Pancreas (tissue), 10 donors: ENCODE data around the gene MACROD1. TPM values are rescaled to one million over a fixed set of nuclear protein-coding genes. Genes with fewer than 3 reads are reported as not detected.
A peak's percentile ranks its signal among the peaks of the same experiment; 100 is the strongest.
"Not testable (repeated sequence)": the region's sequence is repeated elsewhere in the genome, so short reads cannot be mapped to it uniquely, and the experiment has no call there.

Experiments used
- ATAC-seq, 4 donors: fragments of 200-7000 bp; cut with Tn5 transposase; one replicate each; pipeline versions ENCODE4 v1.8.0 to v1.9.1; 2020; ENCODE audit warnings: mild to moderate bottlenecking in 4 of 4, moderate library complexity in 4 of 4
- DNase-seq, 6 donors: peaks; one replicate each; pipeline ENCODE4 v3.0.0-alpha.2; 2020
- FAIRE-seq: peaks from 2 replicates; lab custom pipeline; 2012; peaks lifted over from hg19 to GRCh38; lab: Jason Lieb, UNC
- H3K27ac ChIP-seq, 4 donors: fragments of 200-600 bp; sonication (generic); 1 replicate in 3 of 4; 2 replicates in 1 of 4; pipeline versions ENCODE4 v1.5.0 to v1.8.0; 2020
- H3K27me3 ChIP-seq, 4 donors: fragments of 200-600 bp; one replicate each; pipeline ENCODE4 v1.8.0; 2021
- H3K36me3 ChIP-seq, 3 donors: fragments of 200-600 bp; sonication (generic) in 1 of 3; one replicate each; pipeline versions ENCODE4 v1.5.0 to v1.8.0; 2020 to 2021
- H3K4me1 ChIP-seq, 3 donors: fragments of 200-600 bp; one replicate each; pipeline ENCODE4 v1.8.0; 2021
- H3K4me3 ChIP-seq, 4 donors: fragments of 200-600 bp; sonication (generic) in 2 of 4; one replicate each; pipeline versions ENCODE4 v1.5.0 to v1.8.0; 2020 to 2021
- H3K9me3 ChIP-seq, 4 donors: fragments of 200-600 bp; one replicate each; pipeline ENCODE4 v1.8.0; 2021
- CTCF ChIP-seq, 4 donors: fragments of 200-600 bp; sonication (generic) in 3 of 4; IDR thresholded peaks; one replicate each; pipeline versions ENCODE4 v1.5.0 to v1.8.0; 2021; ENCODE audit warnings: antibody characterized with exemption in 4 of 4
- WGBS, 2 donors: extraction: QIAGEN DNeasy Blood & Tissue Kit; methylation state at CpG; one replicate each; pipeline ENCODE4 v1.1.7; 2013; 5-methylcytosine and 5-hydroxymethylcytosine counted together
- intact Hi-C, 3 donors: fragments of 100-400 bp; cut with DNase I; formaldehyde crosslinking; loops; one replicate each; pipeline versions ENCODE4 v1.11.1 to v1.14.2; 2022
- polyA plus RNA-seq, 2 donors: library from polyadenylated mRNA; stranded (reverse); fragments of 200-250 nt; gene quantifications; one replicate each; pipeline ENCODE4 v1.2.3, GENCODE V29; 2013
- total RNA-seq, 6 donors: library from RNA; stranded (reverse); fragmentation: NEBNext Ultra II Directional in 4 of 6; extraction: Animal tissue kit (Norgen Biotek cat#: 25700) in 4 of 6; gene quantifications; one replicate each; pipeline versions ENCODE4 v1.2.1 to v1.2.4, GENCODE V29; 2021 to 2023
- donor health status: healthy with polysubstance abuse.
- donor health status: DM: no; HTN: no; CAD: no; lungs with moderate emphysema.
- donor health status: DM: no; HTN: no; CAD: no.
- donor health status: control.
- donor health status: control.
- donor health status: Bipolar disorder and iron deficiency.
- donor health status: DM: yes; HTN: yes; CAD: no.
- donor health status: DM: no; HTN: no; CAD: no.
- donor health status: DM: no; HTN: no; CAD: no.
- donor health status: DM: yes; HTN: yes; CAD: no.

The MACROD1 gene
- total and polyA plus RNA-seq, 8 donors, result 26.0 to 126 (median 34.8) TPM

DNA sequence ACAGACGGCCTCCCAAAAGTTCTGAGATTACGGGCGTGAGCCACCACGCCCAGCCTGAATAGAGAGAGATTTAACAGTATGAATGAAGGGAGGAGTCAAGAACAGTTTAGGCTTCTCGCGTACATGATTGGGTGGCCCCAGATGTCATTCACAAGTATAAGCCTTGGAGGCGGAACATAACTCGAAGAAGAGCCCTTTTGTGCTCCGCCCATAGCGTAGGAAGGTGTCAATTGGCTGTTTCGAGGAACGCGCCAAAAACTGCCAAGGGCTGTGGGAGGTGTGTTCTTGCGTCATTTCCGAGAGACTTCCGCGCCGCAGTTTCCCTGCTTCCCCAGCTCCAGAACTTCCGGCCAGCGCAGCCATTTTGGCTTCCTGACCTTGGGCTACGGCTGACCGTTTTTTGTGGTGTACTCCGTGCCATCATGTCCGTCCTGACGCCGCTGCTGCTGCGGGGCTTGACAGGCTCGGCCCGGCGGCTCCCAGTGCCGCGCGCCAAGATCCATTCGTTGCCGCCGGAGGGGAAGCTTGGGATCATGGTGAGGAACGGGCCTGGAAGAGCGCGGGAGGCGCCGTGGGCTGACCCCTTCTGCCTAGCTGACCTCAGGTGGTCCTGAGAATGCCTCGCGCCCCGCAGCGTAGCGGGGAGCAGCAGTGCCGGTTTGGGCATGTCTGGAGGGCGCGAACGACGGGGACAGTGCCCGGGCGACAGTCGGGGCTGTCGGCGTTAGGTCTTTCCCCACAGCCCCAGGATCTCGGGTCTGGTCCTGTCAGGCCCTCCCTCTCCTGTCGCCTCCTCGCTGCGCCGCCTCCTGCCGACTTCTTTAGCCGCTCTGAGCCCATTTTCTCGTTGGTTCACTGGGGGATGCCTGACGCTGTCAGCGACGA lies 191.4 kb downstream of the MACROD1 start, which contains the start of gene COX8A:
Gene COX8A (plus strand): TSS at position 362 of the 885 bp plus-strand sequence. CDS start 61 bp downstream, at position 423.
- H3K9me3 ChIP-seq, result no peaks in the 10 kb centered on the region
- 0% methylated on average over 67 of the region's 67 CpGs for WGBS, 2 donors
- intact Hi-C loops, result no loop called here
- peak within 1 kb of the TSS; percentile 88 to 93 (median 92) for H3K27ac ChIP-seq
- DNase-seq (peak; percentile 91 to 99 (median 98)), FAIRE-seq (peak; percentile 84), ATAC-seq (peak; percentile 96 to 98 (median 96))
- no peaks in the 10 kb centered on the region for H3K36me3 ChIP-seq
- no peak for TF ChIP-seq CTCF (IDR thresholded peaks at IDR 0.05)
- H3K4me1 ChIP-seq, result peaks cover 0 to 13% (median 11%) of the 10 kb centered on the region in 3 donors
- H3K4me3 ChIP-seq, result peak within 1 kb of the TSS; percentile 77 to 98 (median 92)
- H3K27me3 ChIP-seq, result no peaks in the 10 kb centered on the region

GRCh38 chr11:63973912-63974258 lies 192.0 kb downstream of the MACROD1 start:
- DNase-seq, result peak in 1 of 6 donors; percentile 45
- H3K9me3 ChIP-seq, intact Hi-C loops, ATAC-seq, H3K36me3 ChIP-seq, H3K27ac ChIP-seq, H3K4me3 ChIP-seq, FAIRE-seq, H3K27me3 ChIP-seq: not testable (repeated sequence)
- H3K4me1 ChIP-seq, result peaks cover 0 to 13% (median 11%) of the 10 kb centered on the region in 3 donors
- 59 to 60% methylated on average over 18 of the region's 18 CpGs for WGBS, 2 donors

DNA sequence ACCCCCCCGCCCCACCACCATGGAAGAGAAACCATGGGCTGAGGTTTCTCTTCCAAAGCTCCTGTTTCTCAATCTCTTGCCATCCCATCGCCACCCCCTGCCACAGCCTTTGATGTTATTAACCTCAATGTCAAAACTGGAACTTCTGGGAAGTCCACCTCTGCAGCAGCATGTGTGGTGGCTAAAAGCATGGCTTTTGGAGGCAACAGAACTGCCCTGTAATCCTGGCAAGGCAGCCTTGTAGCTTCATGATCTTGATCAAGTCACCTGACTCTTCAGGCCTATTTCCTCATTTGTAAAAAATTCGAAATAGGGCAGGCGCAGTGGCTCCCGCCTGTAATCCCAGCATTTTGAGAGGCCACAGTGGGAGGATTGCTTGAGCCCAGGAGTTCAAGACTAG lies 195.0 kb downstream of the MACROD1 start:
- 62 to 69% methylated on average over 5 of the region's 5 CpGs for WGBS, 2 donors
- ATAC-seq (no peak), DNase-seq (no peak), FAIRE-seq (no peak)
- no peak for TF ChIP-seq CTCF (IDR thresholded peaks at IDR 0.05)
- no peak overlapping the region for H3K27ac ChIP-seq
- H3K4me3 ChIP-seq, result no peak overlapping the region
- peaks cover 0 to 8% (median 6%) of the 10 kb centered on the region in 3 donors for H3K4me1 ChIP-seq
- H3K36me3 ChIP-seq, result no peaks in the 10 kb centered on the region
- H3K9me3 ChIP-seq, result no peaks in the 10 kb centered on the region
- H3K27me3 ChIP-seq, result no peaks in the 10 kb centered on the region
- intact Hi-C loops, result no loop called here

GRCh38 chr11:63969461-63969860 lies 196.5 kb downstream of the MACROD1 start:
- no peaks in the 10 kb centered on the region for H3K4me1 ChIP-seq
- H3K27me3 ChIP-seq, result no peaks in the 10 kb centered on the region
- no peak for ATAC-seq
- no peak overlapping the region for H3K27ac ChIP-seq
- H3K36me3 ChIP-seq, result no peaks in the 10 kb centered on the region
- no peak for TF ChIP-seq CTCF (IDR thresholded peaks at IDR 0.05)
- no peak for FAIRE-seq
- intact Hi-C loops, result no loop called here
- no peaks in the 10 kb centered on the region for H3K9me3 ChIP-seq
- 59 to 62% methylated on average over 2 of the region's 2 CpGs for WGBS, 2 donors
- DNase-seq, result no peak
- no peak overlapping the region for H3K4me3 ChIP-seq

GRCh38 chr11:63966444-63966843 lies 199.5 kb downstream of the MACROD1 start:
- Histone ChIP-seq H3K4me3 (no peak overlapping the region), H3K9me3 (no peaks in the 10 kb centered on the region), H3K27me3 (no peaks in the 10 kb centered on the region), H3K36me3 (no peaks in the 10 kb centered on the region), H3K4me1 (no peaks in the 10 kb centered on the region), H3K27ac (no peak overlapping the region)
- FAIRE-seq (no peak), DNase-seq (no peak), ATAC-seq (no peak)
- intact Hi-C loops, result no loop called here
- TF ChIP-seq CTCF (IDR thresholded peaks at IDR 0.05), result no peak
- WGBS, 2 donors, result 94 to 98% methylated on average over 1 of the region's 1 CpG

GRCh38 chr11:63963895-63964294 lies 202.0 kb downstream of the MACROD1 start:
- FAIRE-seq, ATAC-seq, H3K4me1 ChIP-seq, H3K27me3 ChIP-seq, H3K9me3 ChIP-seq, intact Hi-C loops, H3K27ac ChIP-seq, DNase-seq, H3K36me3 ChIP-seq, H3K4me3 ChIP-seq: not testable (repeated sequence)
- WGBS, 2 donors, result 95 to 99% methylated on average over 4 of the region's 4 CpGs
